OCI-LY7 (cell line): ENCODE results near the gene TAF5. TPM values are rescaled to one million over a fixed set of nuclear protein-coding genes. Genes with fewer than 3 reads are reported as not detected.
A peak's percentile ranks its signal among the peaks of the same experiment; 100 is the strongest.

Experiments
- BruUV-seq: library from RNA; stranded (reverse); fragments of 400-500 nt; replicated peaks from 2 replicates; lab custom pipeline; 2021; lab: Mats Ljungman, UMichigan
- CTCF ChIA-PET: fragments of 300-600 bp; sonication (Branson Sonifier 250); formaldehyde crosslinking; loops from one replicate; lab custom pipeline; 2022; ENCODE audit warnings: antibody characterized with exemption; ENCODE audit not compliant: unreplicated experiment; lab: Charles Lee
- POLR2A ChIA-PET: fragments of 300-600 bp; sonication (Branson Sonifier 250); formaldehyde crosslinking; loops from one replicate; lab custom pipeline; 2022; ENCODE audit warnings: antibody characterized with exemption; lab: Charles Lee
- DNase-seq: peaks from one replicate; pipeline ENCODE4 v3.0.0-alpha.2; 2015; ENCODE audit warnings: low spot score
- H2AFZ ChIP-seq: fragments of 200-600 bp; sonication (generic), shearing (Covaris generic); 2 replicates; pipeline ENCODE4 v1.6.1; 2014; ENCODE audit warnings: mild to moderate bottlenecking, antibody characterized with exemption, low read length, moderate library complexity
- H3K27ac ChIP-seq: fragments of 200-600 bp; sonication (generic); 2 replicates; pipeline ENCODE4 v1.5.1; 2014; ENCODE audit warnings: mixed run types, low read depth, mild to moderate bottlenecking, moderate library complexity, low read length, inconsistent platforms; ENCODE audit not compliant: poor library complexity, severe bottlenecking
- H3K36me3 ChIP-seq: fragments of 200-600 bp; sonication (generic); 2 replicates; pipeline ENCODE4 v1.6.1; 2014; ENCODE audit warnings: mild to moderate bottlenecking, antibody characterized with exemption, low read length, moderate library complexity, mixed read lengths; ENCODE audit not compliant: insufficient read depth
- H3K4me1 ChIP-seq: fragments of 200-600 bp; sonication (generic); 2 replicates; pipeline ENCODE4 v1.5.1; 2014; ENCODE audit warnings: mild to moderate bottlenecking, low read length; ENCODE audit not compliant: insufficient read depth, poor library complexity, severe bottlenecking
- H3K4me2 ChIP-seq: fragments of 200-600 bp; sonication (generic); 2 replicates; pipeline ENCODE4 v1.6.1; 2014; ENCODE audit warnings: mild to moderate bottlenecking, low read length
- H3K4me3 ChIP-seq: fragments of 200-600 bp; sonication (generic); 2 replicates; pipeline ENCODE4 v1.5.1; 2014; ENCODE audit warnings: mild to moderate bottlenecking, low read depth, low read length; ENCODE audit not compliant: poor library complexity, severe bottlenecking
- H3K79me2 ChIP-seq: fragments of 200-600 bp; sonication (generic); 2 replicates; pipeline ENCODE4 v1.6.1; 2016; ENCODE audit warnings: low read depth, mild to moderate bottlenecking, low read length, moderate library complexity, mixed read lengths; ENCODE audit not compliant: insufficient read depth
- H3K9me2 ChIP-seq: fragments of 200-600 bp; sonication (generic); 2 replicates; pipeline ENCODE4 v1.6.1; 2016; ENCODE audit warnings: mild to moderate bottlenecking, low read length, mixed read lengths; ENCODE audit not compliant: insufficient read depth
- H3K9me3 ChIP-seq: fragments of 200-600 bp; sonication (generic); 2 replicates; pipeline ENCODE4 v1.6.1; 2014; ENCODE audit warnings: mild to moderate bottlenecking, mixed run types, low read length, mixed read lengths
- H4K20me1 ChIP-seq: fragments of 200-600 bp; sonication (generic); 2 replicates; pipeline ENCODE4 v1.6.1; 2014; ENCODE audit warnings: mild to moderate bottlenecking, antibody characterized with exemption, low read length, moderate library complexity, mixed read lengths; ENCODE audit not compliant: insufficient read depth
- EZH2phosphoT487 ChIP-seq: fragments of 200-600 bp; sonication (generic); IDR thresholded peaks from 2 replicates; pipeline ENCODE4 v1.6.1; 2018; ENCODE audit warnings: low read depth, borderline replicate concordance, mild to moderate bottlenecking, mixed run types, antibody characterized with exemption, low read length, moderate library complexity, mixed read lengths
- intact Hi-C: fragments of 100-400 bp; cut with micrococcal nuclease; formaldehyde crosslinking; loops from one replicate; pipeline ENCODE4 v1.10.0; 2022; ENCODE audit not compliant: unreplicated experiment
- total RNA-seq, 2 experiments: library from RNA; depleted of rRNA in 1 of 2; stranded (reverse); fragments of >200 nt in 1 of 2; shearing (Covaris generic) in 1 of 2; gene quantifications; 2 replicates each; pipeline ENCODE4 v1.2.3, GENCODE V29; 2014 to 2022
- TF ChIP-seq, protein P1 (sequence below): fragments of 200-600 bp; sonication (generic); conservative IDR thresholded peaks from 2 replicates; pipeline ENCODE4 v1.5.1; 2014; ENCODE audit warnings: mild to moderate bottlenecking, antibody characterized with exemption, low read length, moderate library complexity, mixed read lengths

Gene TAF5
- total RNA-seq, 2 experiments from 2014 or later, result 15.9 to 17.8 TPM

DNA sequence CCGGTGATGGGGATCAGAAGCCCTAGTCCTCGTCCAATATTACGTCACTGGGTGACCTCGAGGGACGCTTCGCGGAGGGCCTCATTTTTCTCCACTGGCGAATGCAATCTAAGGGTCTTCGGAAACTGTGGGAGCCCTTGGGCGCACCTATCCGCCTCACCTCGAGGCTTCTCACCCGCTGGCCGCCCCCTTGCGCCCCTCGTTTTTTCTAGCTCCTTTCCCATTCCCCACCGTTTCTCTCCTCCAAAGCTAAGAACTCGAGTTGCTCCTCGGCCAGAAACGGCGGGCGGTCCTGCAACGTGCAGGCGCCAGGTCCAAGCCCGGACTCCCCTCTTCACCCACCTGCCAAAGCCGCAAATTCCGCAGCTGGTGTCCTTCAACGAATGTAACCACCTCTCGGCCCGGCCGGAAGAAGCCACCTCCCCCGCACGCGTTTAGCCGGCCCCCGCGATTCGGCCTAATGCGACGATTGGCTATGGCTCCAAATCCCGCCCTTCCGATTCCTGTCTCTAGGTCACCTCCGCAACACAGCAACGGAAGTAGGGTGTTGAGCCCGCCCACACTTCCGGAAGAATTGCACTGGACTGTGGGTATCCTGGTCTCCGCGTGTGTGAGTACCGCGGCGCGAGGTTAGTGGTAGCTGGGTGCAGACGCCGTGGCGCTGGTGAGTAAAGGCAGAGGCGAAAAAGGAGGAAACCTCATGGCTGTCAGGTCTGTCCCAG lies 28.5 kb downstream of the TAF5 start, which contains the start of the genes ATP5MK and PDCD11:
Gene ATP5MK (minus strand): TSS at position 409 of the 722 bp plus-strand sequence. CDS start 4,018 bp downstream, outside the sequence.
Gene PDCD11 (plus strand): TSS at position 560 of the 722 bp plus-strand sequence. CDS start 1,801 bp downstream, outside the sequence.
- Histone ChIP-seq H3K4me3 (peak within 1 kb of the TSS; percentile 89), H3K79me2 (peaks cover 67% of the 10 kb centered on the region), H4K20me1 (peaks cover 11% of the 10 kb centered on the region; the same call in 1 of the 2 replicates), H3K9me2 (no peaks in the 10 kb centered on the region), H3K27ac (peak within 1 kb of the TSS; percentile 55), H3K4me1 (peaks cover 31% of the 10 kb centered on the region), H3K4me2 (peak within 1 kb of the TSS; percentile 87), H3K36me3 (peaks cover 73% of the 10 kb centered on the region), H3K9me3 (no peaks in the 10 kb centered on the region), H2AFZ (peak within 1 kb of the TSS; percentile 75)
- ChIA-PET POLR2A (interaction anchor here (0.9 to 1.3 kb wide), 5 partner anchors 9 to 108 kb away, joined by 3 to 5 read pairs (median 3); no protein-coding TSS in a partner anchor), CTCF (no interaction called here)
- no peak for TF ChIP-seq EZH2phosphoT487
- TF ChIP-seq, protein P1, sequence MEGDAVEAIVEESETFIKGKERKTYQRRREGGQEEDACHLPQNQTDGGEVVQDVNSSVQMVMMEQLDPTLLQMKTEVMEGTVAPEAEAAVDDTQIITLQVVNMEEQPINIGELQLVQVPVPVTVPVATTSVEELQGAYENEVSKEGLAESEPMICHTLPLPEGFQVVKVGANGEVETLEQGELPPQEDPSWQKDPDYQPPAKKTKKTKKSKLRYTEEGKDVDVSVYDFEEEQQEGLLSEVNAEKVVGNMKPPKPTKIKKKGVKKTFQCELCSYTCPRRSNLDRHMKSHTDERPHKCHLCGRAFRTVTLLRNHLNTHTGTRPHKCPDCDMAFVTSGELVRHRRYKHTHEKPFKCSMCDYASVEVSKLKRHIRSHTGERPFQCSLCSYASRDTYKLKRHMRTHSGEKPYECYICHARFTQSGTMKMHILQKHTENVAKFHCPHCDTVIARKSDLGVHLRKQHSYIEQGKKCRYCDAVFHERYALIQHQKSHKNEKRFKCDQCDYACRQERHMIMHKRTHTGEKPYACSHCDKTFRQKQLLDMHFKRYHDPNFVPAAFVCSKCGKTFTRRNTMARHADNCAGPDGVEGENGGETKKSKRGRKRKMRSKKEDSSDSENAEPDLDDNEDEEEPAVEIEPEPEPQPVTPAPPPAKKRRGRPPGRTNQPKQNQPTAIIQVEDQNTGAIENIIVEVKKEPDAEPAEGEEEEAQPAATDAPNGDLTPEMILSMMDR, result no peak; the same call in 1 of the 2 replicates
- peak; percentile 99 for DNase-seq
- BruUV-seq, result TSS peak; percentile 83
- intact Hi-C loops, result loop anchor here (1.0 to 2.0 kb wide), 2 partner anchors 28 to 477 kb away; partner anchors contain the start of gene CNNM2

DNA sequence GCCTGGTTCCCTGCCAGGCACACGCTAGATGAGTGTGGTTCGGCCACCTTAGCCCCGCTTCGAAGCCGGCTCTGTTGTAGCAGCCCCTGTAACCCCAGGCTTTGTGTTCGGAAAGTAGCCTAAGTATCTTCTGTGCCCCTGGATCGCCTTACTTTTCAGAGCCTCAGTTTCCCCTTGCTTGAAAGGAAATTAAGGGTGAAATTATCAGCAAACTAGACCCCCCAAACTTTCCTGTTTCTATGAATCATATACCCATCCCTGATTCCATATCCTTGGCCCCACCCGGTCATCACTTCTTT lies 29.0 kb downstream of the TAF5 start:
- Histone ChIP-seq H3K4me2 (peak overlapping the region; percentile 75), H3K4me3 (peak overlapping the region; percentile 89), H2AFZ (peak overlapping the region; percentile 75), H3K4me1 (peaks cover 31% of the 10 kb centered on the region), H3K9me3 (no peaks in the 10 kb centered on the region), H4K20me1 (peaks cover 11% of the 10 kb centered on the region; the same call in 1 of the 2 replicates), H3K9me2 (no peaks in the 10 kb centered on the region), H3K79me2 (peaks cover 67% of the 10 kb centered on the region), H3K27ac (peak overlapping the region; percentile 55), H3K36me3 (peaks cover 74% of the 10 kb centered on the region)
- ChIA-PET CTCF (no interaction called here), POLR2A (interaction anchor here (0.6 kb wide), 1 partner anchor 10 kb away, joined by 3 read pairs; no protein-coding TSS in a partner anchor)
- TF ChIP-seq, protein P1, result peak; percentile 59; the same call in 1 of the 2 replicates
- TF ChIP-seq EZH2phosphoT487, result no peak
- TSS peak; percentile 88 for BruUV-seq
- intact Hi-C loops, result loop anchor here (1.0 to 2.0 kb wide), 2 partner anchors 28 to 478 kb away; partner anchors contain the start of gene CNNM2
- no peak for DNase-seq
